SKM-1 treated with dmso at 0.1 percent for 144 hours (cell line): Measurements from ENCODE around the gene CASZ1.

Experiments used
- DNase-seq: peaks from one replicate; lab custom pipeline; 2025; ENCODE audit not compliant: unreplicated experiment; lab: John Stamatoyannopoulos, UW

CASZ1 gene

GRCh38 chr1:10796029-10796944 lies at the start of gene CASZ1:
Gene CASZ1, minus strand, starts transcription at chr1:10796646. Its CDS starts 102,757 bp downstream, at chr1:10693889.
- DNase-seq: no peak

GRCh38 chr1:10843697-10844096 lies 47.3 kb upstream of the CASZ1 start:
- DNase-seq: no peak

- DNase-seq: no peak
These were observed 44.7 kb upstream of the CASZ1 start for GRCh38 chr1:10841118-10841517.

- no peak for DNase-seq
These were observed 42.8 kb upstream of the CASZ1 start for GRCh38 chr1:10839188-10839770.

GRCh38 chr1:10838541-10838940 lies 42.1 kb upstream of the CASZ1 start:
- DNase-seq: no peak

GRCh38 chr1:10836726-10837125 lies 40.3 kb upstream of the CASZ1 start:
- DNase-seq: no peak

- DNase-seq: no peak
These were observed 39.5 kb upstream of the CASZ1 start for GRCh38 chr1:10835822-10836421.

GRCh38 chr1:10835421-10835820 lies 39.0 kb upstream of the CASZ1 start:
- DNase-seq: no peak

GRCh38 chr1:10834770-10835412 lies 38.4 kb upstream of the CASZ1 start:
- DNase-seq: no peak

GRCh38 chr1:10833630-10834557 lies 37.4 kb upstream of the CASZ1 start:
- no peak for DNase-seq

- DNase-seq: no peak
These were observed 36.3 kb upstream of the CASZ1 start for GRCh38 chr1:10832703-10833102.

- no peak for DNase-seq
These were observed 34.7 kb upstream of the CASZ1 start for GRCh38 chr1:10830961-10831668.

GRCh38 chr1:10829965-10830515 lies 33.6 kb upstream of the CASZ1 start:
- DNase-seq: no peak

GRCh38 chr1:10829067-10829818 lies 32.8 kb upstream of the CASZ1 start:
- no peak for DNase-seq

GRCh38 chr1:10827377-10828333 lies 31.2 kb upstream of the CASZ1 start:
- no peak for DNase-seq

- DNase-seq: no peak
These were observed 29.1 kb upstream of the CASZ1 start for GRCh38 chr1:10825592-10825991.

- DNase-seq: no peak
These were observed 28.5 kb upstream of the CASZ1 start for GRCh38 chr1:10824821-10825540.
